Measurements from ENCODE around the gene LRRC8B.
"Not testable (repeated sequence)": the region's sequence is repeated elsewhere in the genome, so short reads cannot be mapped to it uniquely, and the experiment has no call there.

LRRC8B gene

GRCh38 chr1:89525169-89525855 lies 683 bp downstream of the LRRC8B start:
- no peak for DNase-seq (ENCODE audit: low read depth)

- no peak for DNase-seq (ENCODE audit: low read depth)
Observed at GRCh38 chr1:89527256-89527655, 2.6 kb downstream of the LRRC8B start.

DNA sequence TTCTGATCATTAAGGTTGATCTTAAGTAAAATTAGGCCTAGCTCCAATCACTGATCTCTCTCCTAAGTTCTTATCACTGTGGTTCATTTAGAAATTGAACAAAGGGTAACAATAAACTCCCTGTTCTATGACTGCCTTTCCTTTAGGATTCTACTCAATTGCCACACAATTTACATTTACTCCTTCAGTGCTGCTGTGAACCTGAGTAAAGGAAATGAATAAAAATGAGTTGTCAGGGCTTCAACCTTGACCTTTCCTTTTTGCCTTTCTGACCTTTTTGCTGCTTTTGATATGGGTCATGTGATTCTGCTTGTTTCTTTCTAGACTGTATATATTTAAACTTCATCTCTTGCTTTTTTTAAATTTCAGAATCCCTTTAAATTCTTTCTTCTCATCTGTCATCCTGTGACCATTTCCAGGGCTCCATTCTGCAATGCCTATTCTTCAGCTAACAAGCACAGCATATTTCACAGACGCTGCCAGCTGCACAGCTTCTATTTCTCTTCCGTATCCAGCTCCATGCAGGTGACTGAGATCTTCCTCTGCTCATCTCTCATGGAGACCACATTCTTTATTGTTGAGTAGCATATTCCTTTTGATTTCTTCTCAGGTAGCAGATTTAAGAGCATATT lies 3.2 kb downstream of the LRRC8B start:
- DNase-seq (ENCODE audit: low read depth): no peak

- DNase-seq (ENCODE audit: low read depth): no peak
Observed at GRCh38 chr1:89528382-89528780, 3.8 kb downstream of the LRRC8B start.

- no peak for DNase-seq (ENCODE audit: low read depth)
Observed at GRCh38 chr1:89529196-89529595, 4.6 kb downstream of the LRRC8B start.

- DNase-seq (ENCODE audit: low read depth): no peak
Observed at GRCh38 chr1:89530444-89531089, 5.9 kb downstream of the LRRC8B start.

DNA sequence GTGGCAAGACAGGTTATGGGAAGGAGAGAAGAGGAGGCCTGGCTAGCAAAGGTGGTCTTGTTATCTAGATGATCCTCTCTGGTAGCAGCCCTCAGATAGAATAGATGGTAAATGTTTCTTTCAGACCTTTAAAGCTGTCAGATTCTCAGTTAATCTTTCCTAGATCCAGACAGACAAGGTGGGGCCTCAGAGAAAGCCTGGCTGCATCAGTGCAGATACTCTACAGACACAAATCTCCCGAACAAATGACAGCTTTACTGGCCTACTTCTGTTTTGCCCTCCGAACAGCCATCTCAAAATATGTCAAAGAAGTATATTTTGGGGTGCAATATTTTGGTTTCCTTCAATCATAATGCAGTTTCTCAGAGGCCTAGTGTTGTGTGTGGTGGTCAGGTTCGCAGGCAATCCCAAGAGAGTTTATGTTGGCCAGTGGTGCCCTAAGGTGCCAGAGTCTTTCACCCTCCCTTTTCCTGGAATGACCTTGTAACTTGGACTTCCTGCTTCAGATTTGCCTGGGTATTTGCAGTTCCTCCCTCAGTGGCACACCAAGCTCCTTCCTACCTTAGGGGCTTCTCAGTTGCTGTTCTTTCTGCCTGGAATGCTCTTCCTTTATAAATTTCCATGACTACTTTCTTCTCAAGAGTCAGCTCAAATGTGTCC lies 7.0 kb downstream of the LRRC8B start:
- no peak for DNase-seq (ENCODE audit: low read depth)

GRCh38 chr1:89532228-89532627 lies 7.6 kb downstream of the LRRC8B start:
- DNase-seq (ENCODE audit: low read depth): no peak

GRCh38 chr1:89532866-89533265 lies 8.2 kb downstream of the LRRC8B start:
- DNase-seq (ENCODE audit: low read depth): no peak

DNA sequence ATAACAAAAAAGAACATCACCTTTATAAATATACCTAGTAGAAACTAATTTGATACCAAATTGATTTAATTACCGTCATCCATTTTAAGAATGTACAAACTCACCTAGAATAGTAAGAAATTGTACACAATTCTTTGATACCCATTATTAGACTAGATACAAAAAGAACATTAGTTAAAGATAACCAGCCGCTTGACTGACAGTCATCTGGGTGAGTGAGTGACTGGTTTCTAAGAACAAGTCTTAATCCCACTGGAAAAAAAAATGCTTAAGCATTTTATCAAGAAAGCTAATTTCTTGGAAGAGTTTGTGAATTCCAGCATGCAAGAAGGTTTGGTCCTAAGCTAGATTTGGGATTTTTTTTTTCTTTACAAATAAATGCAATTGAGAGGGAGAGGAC lies 10.9 kb downstream of the LRRC8B start:
- no peak for DNase-seq (ENCODE audit: low read depth)

DNA sequence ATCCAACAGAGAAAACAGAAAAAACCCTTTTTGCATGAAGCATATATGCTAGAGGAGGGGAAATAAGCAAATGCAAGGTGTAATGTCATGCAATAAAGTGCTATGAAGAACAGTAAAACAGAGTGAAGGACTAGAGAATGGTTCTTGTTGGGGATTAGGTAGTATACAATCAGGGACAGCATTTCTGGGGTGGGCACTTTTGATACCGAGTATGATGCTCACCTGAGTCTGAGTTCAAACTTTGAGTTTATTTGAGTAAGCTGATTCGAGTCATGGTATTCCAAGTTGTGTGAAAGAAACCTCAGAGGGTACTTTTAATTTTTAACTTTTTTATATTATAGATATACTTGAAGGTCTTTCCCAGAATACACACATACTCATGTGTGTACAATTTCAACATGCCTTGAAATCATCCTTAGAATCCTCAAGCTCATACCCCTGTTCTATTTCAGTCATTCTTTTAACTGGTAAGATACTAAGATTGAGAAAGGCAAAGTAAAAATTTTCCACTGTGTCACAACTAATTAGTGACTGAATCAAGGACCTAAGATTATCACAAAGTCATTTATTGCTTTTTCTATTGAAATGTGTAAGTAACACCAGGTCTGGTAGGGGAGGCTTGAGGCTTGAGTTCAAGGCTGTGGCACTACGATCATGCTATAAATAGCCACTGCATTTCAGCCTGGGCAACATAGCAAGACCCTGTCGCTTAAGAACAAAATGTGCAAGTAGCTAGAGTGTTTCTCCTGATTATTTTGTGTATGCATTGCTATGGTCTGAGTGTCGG lies 12.1 kb downstream of the LRRC8B start:
- no peak for DNase-seq (ENCODE audit: low read depth)

GRCh38 chr1:89538361-89538760 lies 13.7 kb downstream of the LRRC8B start:
- DNase-seq (ENCODE audit: low read depth): no peak

DNA sequence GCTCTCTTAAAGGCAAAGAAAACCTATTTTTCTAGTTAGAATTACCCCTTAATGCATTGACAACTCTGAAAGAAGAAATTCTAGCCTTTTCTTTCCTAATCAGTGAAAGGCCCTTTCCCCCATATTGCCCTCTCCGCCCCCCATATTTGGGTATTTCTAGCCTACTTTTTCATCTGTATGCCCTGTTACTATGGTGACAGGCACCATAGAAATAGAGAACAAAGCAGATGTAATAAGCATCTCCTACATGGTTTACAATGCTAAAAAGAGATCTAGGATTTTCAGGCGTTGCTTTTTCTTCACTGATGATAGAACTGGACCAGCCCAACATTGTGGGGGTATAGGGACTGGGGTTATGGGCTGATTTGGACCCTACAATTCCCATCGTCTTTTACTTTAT lies 14.5 kb downstream of the LRRC8B start:
- no peak for DNase-seq (ENCODE audit: low read depth)

DNA sequence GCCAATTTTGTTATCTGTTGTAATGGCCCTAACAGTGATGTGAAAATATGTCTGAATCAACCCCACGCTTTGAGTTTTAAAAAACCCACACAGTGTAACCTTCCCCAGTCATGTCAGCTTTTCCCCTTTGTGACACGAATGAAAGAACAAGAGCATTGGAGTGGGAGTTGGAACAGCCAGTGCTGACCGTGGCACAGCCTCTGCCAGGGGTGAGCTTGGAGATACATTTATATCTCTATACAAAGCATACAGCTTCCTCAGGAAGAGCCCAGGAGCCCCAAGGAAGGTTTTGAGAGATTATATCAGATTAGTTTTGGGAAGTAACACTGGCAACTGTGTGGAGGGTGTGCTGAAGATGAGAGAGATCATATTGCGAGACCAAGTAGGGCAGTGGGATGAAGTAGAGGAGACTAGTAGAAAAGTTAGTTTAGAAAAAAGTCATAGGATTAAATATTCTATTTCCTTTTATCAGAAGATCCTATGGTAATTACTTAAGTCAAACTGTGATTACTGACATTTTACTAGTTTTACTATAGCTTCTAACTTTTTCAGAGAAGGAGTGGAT lies 15.9 kb downstream of the LRRC8B start:
- DNase-seq (ENCODE audit: low read depth): no peak

- DNase-seq (ENCODE audit: low read depth): no peak
Observed at GRCh38 chr1:89542345-89542744, 17.7 kb downstream of the LRRC8B start.

DNA sequence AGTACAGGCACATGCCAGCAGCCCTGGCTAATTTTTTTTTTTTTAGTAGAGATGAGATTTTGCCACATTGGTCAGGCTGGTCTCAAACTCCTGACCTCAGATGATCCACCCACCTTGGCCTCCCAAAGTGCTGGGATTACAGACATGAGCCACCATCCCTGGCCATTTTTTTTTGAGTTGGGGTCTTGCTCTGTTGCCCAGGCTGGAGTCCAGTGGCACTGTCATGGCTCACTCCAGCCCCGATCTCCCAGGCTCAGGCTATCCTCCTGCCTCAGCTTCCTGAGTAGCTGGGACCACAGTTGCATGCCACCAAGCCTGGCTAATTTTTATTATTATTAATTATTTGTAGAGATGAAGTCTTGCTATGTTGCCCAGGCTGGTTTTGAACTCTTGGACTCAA lies 19.0 kb downstream of the LRRC8B start:
- not testable (repeated sequence) for DNase-seq (ENCODE audit: low read depth)

DNA sequence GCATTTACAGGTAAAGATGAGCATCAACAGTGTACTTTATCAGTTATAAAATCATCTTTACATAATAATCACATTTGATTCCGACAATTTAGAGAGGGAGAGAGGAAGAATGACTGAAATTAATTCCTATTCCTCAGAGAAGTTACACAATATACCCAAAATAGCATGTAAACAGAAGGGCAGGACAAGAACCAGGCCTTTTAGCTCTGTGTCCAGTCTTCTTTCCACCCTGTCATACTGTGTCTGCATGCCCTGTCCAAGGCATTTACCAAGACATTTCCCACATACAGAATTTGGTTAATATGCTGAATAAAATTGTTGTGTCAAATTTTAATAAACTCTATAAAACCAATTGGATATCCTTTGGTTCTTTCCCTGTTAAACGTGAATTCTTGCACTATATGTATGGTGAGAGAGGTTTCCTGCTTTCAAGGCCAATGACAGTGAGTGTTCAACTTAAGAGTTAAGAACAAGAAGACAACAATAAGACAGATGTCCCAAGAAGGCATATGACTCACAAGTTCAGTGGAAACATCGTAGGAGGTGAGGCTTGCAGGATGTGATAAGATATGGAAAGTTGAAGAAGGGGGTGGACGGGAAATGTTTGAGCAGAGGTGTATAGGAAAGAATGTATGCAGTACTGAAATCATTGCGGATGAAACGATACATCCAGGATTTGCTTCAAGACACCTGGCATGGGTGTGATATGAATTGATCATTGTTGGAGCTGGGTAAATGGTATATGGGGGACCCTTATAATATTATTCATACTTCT lies 20.8 kb downstream of the LRRC8B start:
- DNase-seq (ENCODE audit: low read depth): no peak

DNA sequence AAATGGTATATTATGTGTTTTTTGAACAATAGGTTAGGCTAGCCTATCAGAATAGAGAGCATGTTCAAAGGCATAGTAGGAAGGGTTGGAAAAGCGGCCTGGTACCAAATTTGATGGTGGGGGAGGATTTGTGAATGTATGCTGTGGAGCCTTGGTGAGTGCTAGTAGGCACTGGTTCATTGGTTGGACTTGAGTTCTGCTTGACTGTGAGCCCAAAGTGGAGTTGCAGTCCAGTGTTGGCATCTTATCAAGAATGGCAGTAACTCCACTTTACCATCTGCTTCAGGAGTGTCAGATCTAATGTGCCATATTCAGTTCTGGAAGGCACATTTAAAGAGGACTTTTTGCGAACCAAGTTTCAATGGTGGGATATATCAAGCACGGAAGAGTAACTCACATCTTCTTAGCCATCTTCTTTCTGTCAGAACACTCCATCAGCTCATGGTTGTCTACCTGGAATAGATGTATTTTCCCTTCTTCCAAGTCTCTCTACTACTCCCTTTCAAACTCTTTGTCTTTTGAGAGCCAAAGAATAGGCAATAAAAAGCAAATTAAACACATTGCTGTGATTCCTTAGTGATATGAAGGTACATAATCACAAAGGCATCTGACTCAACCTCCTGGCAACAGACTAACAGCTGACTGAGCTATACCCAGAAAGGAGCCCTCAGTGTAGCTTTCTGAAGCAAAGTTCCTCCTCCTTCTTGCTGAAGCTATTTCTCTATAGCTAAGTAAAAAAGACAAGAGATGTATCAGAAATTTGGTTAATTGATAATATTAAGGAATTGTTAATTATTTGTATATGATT lies 21.7 kb downstream of the LRRC8B start:
- no peak for DNase-seq (ENCODE audit: low read depth)

DNA sequence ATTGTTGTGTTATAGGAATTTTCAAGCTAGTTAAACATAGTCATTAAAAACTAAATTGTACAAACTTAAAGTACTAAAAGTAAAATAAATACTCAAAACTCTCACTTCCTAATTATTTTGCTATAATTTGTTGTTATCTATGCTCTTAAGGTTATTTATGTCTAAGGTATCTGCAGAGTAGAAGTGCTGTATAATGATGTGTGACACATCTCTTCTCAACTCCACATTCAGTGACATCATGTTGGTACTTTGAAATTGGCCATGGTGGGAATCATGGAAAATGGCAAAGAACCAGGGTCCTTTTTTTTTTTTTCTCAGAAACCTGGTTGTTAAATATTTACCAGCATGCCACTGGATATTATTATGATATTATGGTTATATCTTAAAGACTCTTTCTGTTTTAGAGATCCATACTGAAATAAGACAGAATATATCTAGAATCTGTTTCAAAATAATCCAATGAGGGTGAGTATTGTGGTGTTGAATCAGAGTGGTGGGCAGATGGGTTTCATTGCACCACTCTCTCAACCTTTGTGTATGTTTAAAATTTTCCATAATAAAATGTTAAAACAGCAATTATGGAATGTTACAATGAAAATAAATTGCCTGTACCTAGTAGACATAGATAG lies 22.4 kb downstream of the LRRC8B start:
- DNase-seq (ENCODE audit: low read depth): no peak
